ENCODE measurements around the gene DGKH.

The DGKH gene

DNA sequence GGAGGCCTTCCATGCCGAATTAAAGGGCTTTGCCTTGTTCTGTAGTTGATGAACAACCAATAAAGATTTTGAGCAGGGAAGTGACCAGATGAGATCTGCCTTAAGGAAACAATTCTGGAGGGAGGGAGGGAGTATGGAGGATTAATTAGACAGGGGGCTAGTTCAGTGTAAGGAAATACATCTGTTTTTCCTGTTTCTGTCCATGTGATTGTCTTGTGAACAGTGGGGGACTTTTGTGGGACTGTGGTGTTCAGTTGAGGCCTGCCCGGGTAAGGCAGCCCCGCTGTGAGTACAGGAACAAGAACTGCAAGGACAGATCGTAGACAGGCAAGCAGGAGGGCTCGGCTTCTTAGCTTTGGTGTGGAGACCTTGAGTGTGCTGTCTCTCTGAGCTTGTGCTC is 59.0 kb downstream of the DGKH start:
- TF ChIP-seq, protein P1, sequence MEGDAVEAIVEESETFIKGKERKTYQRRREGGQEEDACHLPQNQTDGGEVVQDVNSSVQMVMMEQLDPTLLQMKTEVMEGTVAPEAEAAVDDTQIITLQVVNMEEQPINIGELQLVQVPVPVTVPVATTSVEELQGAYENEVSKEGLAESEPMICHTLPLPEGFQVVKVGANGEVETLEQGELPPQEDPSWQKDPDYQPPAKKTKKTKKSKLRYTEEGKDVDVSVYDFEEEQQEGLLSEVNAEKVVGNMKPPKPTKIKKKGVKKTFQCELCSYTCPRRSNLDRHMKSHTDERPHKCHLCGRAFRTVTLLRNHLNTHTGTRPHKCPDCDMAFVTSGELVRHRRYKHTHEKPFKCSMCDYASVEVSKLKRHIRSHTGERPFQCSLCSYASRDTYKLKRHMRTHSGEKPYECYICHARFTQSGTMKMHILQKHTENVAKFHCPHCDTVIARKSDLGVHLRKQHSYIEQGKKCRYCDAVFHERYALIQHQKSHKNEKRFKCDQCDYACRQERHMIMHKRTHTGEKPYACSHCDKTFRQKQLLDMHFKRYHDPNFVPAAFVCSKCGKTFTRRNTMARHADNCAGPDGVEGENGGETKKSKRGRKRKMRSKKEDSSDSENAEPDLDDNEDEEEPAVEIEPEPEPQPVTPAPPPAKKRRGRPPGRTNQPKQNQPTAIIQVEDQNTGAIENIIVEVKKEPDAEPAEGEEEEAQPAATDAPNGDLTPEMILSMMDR (IDR thresholded peaks at IDR 0.05; ENCODE audit: poor library complexity, severe bottlenecking) = no peak
- Histone ChIP-seq H3K9me3 (ENCODE audit: severe bottlenecking) (no peaks in the 10 kb centered on the region), H3K4me3 (ENCODE audit: severe bottlenecking) (no peak overlapping the region), H3K27ac (ENCODE audit: poor library complexity, severe bottlenecking) (no peak overlapping the region), H3K36me3 (ENCODE audit: low read depth) (no peaks in the 10 kb centered on the region), H3K27me3 (ENCODE audit: insufficient read depth, poor library complexity, severe bottlenecking) (no peaks in the 10 kb centered on the region), H3K4me1 (ENCODE audit: insufficient read depth, poor library complexity, severe bottlenecking) (peaks cover 33% of the 10 kb centered on the region)
- ATAC-seq (ENCODE audit: low read depth) (no peak), DNase-seq (ENCODE audit: low spot score) (no peak)

DNA sequence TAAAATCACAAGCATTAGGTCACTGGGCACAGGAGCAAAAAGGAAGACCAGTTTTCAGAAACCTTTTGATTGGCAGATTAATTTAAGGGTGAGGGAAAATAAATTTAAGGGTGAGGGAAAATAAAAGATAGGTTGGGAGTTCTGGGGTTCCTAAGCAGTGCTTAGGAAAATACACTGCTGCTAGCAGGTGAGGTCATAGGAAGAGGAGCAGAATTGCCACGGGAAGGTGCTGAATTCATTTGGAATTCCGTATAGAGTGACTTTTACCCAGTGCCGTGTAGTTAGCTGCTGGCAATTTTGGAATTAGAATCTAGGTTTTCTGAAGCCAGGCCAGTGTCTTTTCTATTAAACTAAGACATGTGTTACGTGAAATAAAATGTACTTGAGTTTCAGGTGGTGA is 59.8 kb downstream of the DGKH start:
- peaks cover 28% of the 10 kb centered on the region for H3K4me1 ChIP-seq (ENCODE audit: insufficient read depth, poor library complexity, severe bottlenecking)

DNA sequence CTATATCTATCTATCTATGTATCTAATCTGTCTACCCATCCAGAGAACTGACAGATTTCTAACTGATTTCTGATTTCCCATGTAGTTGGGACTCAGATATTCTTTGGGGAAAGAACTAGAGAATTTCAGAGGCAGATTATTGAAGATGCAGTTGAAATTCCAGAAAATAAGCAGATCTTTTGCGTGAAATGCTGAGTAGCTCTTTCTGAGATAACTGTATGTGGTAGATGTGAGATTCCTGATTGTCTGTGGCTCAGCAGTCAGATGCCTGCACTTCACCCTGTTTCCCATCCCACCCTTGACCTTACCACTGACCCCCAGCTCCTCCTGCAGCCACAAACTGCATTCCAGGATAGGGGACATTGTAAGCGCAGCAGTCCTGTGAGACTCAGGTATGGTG is 61.5 kb downstream of the DGKH start:
- H3K27me3 ChIP-seq (ENCODE audit: insufficient read depth, poor library complexity, severe bottlenecking) = no peaks in the 10 kb centered on the region
- H3K27ac ChIP-seq (ENCODE audit: poor library complexity, severe bottlenecking) = no peak overlapping the region
- ATAC-seq (ENCODE audit: low read depth) (no peak), DNase-seq (ENCODE audit: low spot score) (no peak)
- H3K9me3 ChIP-seq (ENCODE audit: severe bottlenecking) = no peaks in the 10 kb centered on the region
- H3K36me3 ChIP-seq (ENCODE audit: low read depth) = no peaks in the 10 kb centered on the region
- no peak overlapping the region for H3K4me3 ChIP-seq (ENCODE audit: severe bottlenecking)
- TF ChIP-seq, protein P1 (IDR thresholded peaks at IDR 0.05; ENCODE audit: poor library complexity, severe bottlenecking) = no peak
- H3K4me1 ChIP-seq (ENCODE audit: insufficient read depth, poor library complexity, severe bottlenecking) = peaks cover 26% of the 10 kb centered on the region

More for the DNA sequence above, 59.8 kb downstream of the DGKH start:
- TF ChIP-seq, protein P1 (IDR thresholded peaks at IDR 0.05; ENCODE audit: poor library complexity, severe bottlenecking) = no peak
- no peak overlapping the region for H3K4me3 ChIP-seq (ENCODE audit: severe bottlenecking)
- no peaks in the 10 kb centered on the region for H3K9me3 ChIP-seq (ENCODE audit: severe bottlenecking)
- no peaks in the 10 kb centered on the region for H3K36me3 ChIP-seq (ENCODE audit: low read depth)
- H3K27ac ChIP-seq (ENCODE audit: poor library complexity, severe bottlenecking) = no peak overlapping the region
- DNase-seq (ENCODE audit: low spot score) (no peak), ATAC-seq (ENCODE audit: low read depth) (no peak)
- no peaks in the 10 kb centered on the region for H3K27me3 ChIP-seq (ENCODE audit: insufficient read depth, poor library complexity, severe bottlenecking)

DNA sequence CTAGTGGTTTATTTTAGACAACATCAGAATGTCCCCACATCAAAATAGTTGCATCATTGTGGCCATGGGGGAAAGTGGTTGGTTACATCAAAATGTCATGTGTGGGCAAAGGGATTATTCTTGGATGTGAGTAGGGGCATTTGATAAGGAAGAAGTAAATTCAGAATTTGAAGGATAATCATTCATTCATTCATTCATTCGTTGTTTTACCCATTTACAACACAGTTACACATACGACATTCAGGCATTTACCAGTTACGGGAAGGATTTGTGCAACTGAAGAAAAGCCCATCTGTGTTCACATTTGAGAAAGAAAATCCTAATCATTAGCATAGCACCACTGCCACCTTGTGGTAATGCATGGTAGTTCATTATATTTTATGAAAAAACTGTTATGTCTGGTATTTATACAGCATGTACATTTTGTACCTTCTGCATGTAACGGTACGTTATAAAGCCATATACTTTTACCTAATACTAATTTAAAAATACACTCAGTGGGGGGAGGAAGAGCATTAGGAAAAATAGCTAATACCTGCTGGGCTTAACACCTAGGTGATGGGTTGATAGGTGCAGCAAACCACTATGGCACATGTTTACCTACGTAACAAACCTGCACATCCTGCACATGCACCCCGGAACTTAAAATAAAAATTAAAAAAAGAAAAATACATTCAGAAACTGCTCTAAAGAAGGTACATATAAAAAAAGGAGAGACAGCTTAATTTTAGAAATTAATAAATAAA is 62.1 kb downstream of the DGKH start:
- H3K4me1 ChIP-seq (ENCODE audit: insufficient read depth, poor library complexity, severe bottlenecking) = peaks cover 28% of the 10 kb centered on the region
- TF ChIP-seq, protein P1 (IDR thresholded peaks at IDR 0.05; ENCODE audit: poor library complexity, severe bottlenecking) = peak; percentile 85
- DNase-seq (ENCODE audit: low spot score) = no peak
- ATAC-seq (ENCODE audit: low read depth) = no peak
- H3K9me3 ChIP-seq (ENCODE audit: severe bottlenecking) = no peaks in the 10 kb centered on the region
- no peaks in the 10 kb centered on the region for H3K27me3 ChIP-seq (ENCODE audit: insufficient read depth, poor library complexity, severe bottlenecking)
- H3K36me3 ChIP-seq (ENCODE audit: low read depth) = no peaks in the 10 kb centered on the region
- H3K4me3 ChIP-seq (ENCODE audit: severe bottlenecking) = no peak overlapping the region
- no peak overlapping the region for H3K27ac ChIP-seq (ENCODE audit: poor library complexity, severe bottlenecking)

DNA sequence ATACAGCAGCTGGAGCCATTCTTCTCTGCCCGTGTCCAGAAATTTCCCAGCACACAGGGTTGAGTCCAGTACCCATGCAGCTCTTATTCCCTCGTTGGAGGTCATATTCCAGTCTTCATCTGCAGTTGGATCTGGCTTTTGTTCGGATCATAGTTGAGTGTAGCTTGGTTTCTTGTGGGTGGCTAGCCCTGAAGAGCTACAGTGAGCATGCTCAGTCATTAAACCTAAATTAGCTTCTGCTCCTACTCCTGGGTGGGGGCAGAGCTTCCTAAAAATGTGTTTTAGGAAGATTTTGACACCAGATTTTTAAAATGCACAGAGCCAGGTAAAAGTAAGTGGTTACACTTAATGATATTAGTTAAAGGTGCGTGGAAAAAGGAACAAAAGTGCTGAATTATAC is 64.4 kb downstream of the DGKH start:
- peaks cover 27% of the 10 kb centered on the region for H3K4me1 ChIP-seq (ENCODE audit: insufficient read depth, poor library complexity, severe bottlenecking)
- TF ChIP-seq, protein P1 (IDR thresholded peaks at IDR 0.05; ENCODE audit: poor library complexity, severe bottlenecking) = no peak
- no peak for DNase-seq (ENCODE audit: low spot score)
- peaks cover 2% of the 10 kb centered on the region for H3K9me3 ChIP-seq (ENCODE audit: severe bottlenecking)
- no peak overlapping the region for H3K27ac ChIP-seq (ENCODE audit: poor library complexity, severe bottlenecking)
- no peak for ATAC-seq (ENCODE audit: low read depth)
- H3K4me3 ChIP-seq (ENCODE audit: severe bottlenecking) = no peak overlapping the region
- no peaks in the 10 kb centered on the region for H3K27me3 ChIP-seq (ENCODE audit: insufficient read depth, poor library complexity, severe bottlenecking)
- no peaks in the 10 kb centered on the region for H3K36me3 ChIP-seq (ENCODE audit: low read depth)

Data from RWPE2 (cell line).